Prostate gland (tissue), 2 donors: ENCODE measurements around the gene ST6GALNAC4.

Source experiments
- POLR2A ChIP-seq: fragments of 450-650 bp; IDR thresholded peaks from one replicate; pipeline ENCODE4 v1.6.1; 2016; ENCODE audit warnings: antibody characterized with exemption, mild to moderate bottlenecking
- POLR2AphosphoS5 ChIP-seq: sonication (generic); formaldehyde crosslinking; IDR thresholded peaks from one replicate; pipeline ENCODE4 v1.6.1; 2017; ENCODE audit warnings: antibody characterized with exemption
- TF ChIP-seq, protein P1 (sequence below), 4 experiments: fragments of 200-600 bp in 2 of 4; fragments of 450-650 bp in 2 of 4; sonication (generic) in 2 of 4; IDR thresholded peaks; 1 replicate in 3 of 4; 2 replicates in 1 of 4; pipeline ENCODE4 v1.5.1; 2016 to 2019; ENCODE audit warnings: antibody characterized with exemption in 4 of 4, mild to moderate bottlenecking in 2 of 4, moderate library complexity in 2 of 4

DNA sequence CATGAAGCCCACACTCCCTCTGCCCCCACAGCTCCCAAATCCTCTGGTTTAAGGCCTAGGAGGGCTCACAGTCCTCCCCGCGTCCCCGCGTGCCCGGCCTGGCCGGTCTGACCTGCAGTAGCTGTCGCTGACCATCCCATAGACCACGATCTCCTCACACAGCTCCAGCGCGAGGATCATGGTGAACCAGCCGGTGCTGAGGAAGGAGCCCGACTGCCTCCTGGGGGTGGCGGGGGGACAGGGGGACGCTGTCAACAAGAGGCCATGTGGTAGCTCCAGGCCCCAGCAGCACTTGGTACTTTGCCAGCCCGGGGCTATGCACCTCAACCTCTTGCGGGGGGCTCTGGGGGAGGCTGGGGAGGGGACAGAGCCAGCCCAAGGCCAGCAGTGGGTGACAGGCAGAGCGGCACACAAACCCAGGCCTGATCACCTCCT, 7.0 kb downstream of the ST6GALNAC4 start:
- TF ChIP-seq, protein P1, sequence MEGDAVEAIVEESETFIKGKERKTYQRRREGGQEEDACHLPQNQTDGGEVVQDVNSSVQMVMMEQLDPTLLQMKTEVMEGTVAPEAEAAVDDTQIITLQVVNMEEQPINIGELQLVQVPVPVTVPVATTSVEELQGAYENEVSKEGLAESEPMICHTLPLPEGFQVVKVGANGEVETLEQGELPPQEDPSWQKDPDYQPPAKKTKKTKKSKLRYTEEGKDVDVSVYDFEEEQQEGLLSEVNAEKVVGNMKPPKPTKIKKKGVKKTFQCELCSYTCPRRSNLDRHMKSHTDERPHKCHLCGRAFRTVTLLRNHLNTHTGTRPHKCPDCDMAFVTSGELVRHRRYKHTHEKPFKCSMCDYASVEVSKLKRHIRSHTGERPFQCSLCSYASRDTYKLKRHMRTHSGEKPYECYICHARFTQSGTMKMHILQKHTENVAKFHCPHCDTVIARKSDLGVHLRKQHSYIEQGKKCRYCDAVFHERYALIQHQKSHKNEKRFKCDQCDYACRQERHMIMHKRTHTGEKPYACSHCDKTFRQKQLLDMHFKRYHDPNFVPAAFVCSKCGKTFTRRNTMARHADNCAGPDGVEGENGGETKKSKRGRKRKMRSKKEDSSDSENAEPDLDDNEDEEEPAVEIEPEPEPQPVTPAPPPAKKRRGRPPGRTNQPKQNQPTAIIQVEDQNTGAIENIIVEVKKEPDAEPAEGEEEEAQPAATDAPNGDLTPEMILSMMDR (IDR thresholded peaks at IDR 0.05): no peak
- TF ChIP-seq POLR2AphosphoS5 (no peak), POLR2A (no peak)
